ENCODE results near the gene CPED1. TPM values are rescaled to one million over a fixed set of nuclear protein-coding genes. Genes with fewer than 3 reads are reported as not detected.

The CPED1 gene
- total RNA-seq, 1 donor from 2014 or later = 0.09 TPM

DNA sequence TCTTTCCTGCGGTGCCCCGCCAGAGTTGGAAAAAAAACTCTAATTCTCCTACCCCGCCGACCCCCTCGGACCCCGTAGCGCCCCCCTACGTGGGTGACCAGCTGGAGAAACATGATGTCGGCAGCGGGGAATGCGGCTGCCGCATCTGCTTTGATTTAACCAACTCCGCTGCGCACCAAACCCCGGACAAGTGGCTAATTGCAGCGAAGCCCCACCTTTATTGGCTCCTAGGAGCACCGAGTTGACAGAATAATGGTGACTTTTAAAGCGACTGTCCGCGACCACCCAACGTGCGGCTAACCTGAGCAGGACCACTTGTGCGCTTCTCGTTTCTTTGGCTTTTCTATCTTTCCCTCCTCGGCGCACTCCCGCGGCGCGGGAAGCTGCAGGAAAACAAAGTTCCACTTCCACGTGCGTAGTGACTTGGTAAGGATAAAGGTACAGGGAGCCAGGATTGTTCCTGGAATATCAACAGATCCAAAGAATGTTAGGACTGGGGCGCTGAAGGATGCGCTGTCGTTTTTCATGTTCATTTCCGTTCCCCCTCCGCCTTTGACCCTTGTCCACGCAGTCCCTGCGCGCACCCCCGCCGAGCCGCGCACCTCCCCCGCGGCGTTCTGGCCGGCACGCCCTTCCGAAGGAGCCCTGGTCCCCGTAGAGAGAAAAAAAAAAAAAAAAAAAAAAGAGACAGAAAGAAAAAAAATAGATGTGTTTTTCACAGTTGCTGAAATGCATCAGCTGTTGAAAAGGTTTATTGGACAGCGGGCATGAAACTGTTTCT is 341.7 kb downstream of the CPED1 start:
- ATAC-seq (ENCODE audit: low read depth) (peak; percentile 56), DNase-seq (peak; percentile 32)
- POLR2A ChIA-PET = interaction anchor here (0.5 to 2.0 kb wide), 20 partner anchors 15 to 380 kb away, joined by 3 to 14 read pairs (median 4); partner anchors contain the start of genes FAM3C and ING3
- Mint-ChIP-seq H3K27ac (peak overlapping the region; percentile 85), H3K9me3 (no peaks in the 10 kb centered on the region), H3K27me3 (peaks cover 11% of the 10 kb centered on the region), H3K36me3 (ENCODE audit: low read depth) (peaks cover 18% of the 10 kb centered on the region), H3K4me1 (peaks cover 35% of the 10 kb centered on the region), H3K4me3 (peak overlapping the region; percentile 91)
- TF ChIP-seq CTCF (IDR thresholded peaks at IDR 0.05) = no peak
- CTCF ChIA-PET = interaction anchor here (0.6 to 1.4 kb wide), 17 partner anchors 17 to 664 kb away, joined by 3 to 7 read pairs (median 4); no protein-coding TSS in a partner anchor
- intact Hi-C loops (cut with micrococcal nuclease) = loop anchor here (1.0 kb wide), 1 partner anchor 150 kb away; no protein-coding TSS in a partner anchor

- intact Hi-C loops (cut with micrococcal nuclease) = no loop called here
- Mint-ChIP-seq H3K4me3 (peak overlapping the region; percentile 53), H3K27ac (peak overlapping the region; percentile 35), H3K27me3 (peaks cover 11% of the 10 kb centered on the region), H3K36me3 (ENCODE audit: low read depth) (peaks cover 20% of the 10 kb centered on the region), H3K4me1 (peaks cover 31% of the 10 kb centered on the region), H3K9me3 (no peaks in the 10 kb centered on the region)
- DNase-seq = no peak
- CTCF ChIA-PET = interaction anchor here (1.1 to 1.4 kb wide), 2 partner anchors 21 to 64 kb away, joined by 3 read pairs; no protein-coding TSS in a partner anchor
- POLR2A ChIA-PET = interaction anchor here (0.8 to 2.0 kb wide), 6 partner anchors 18 to 381 kb away, joined by 3 to 14 read pairs (median 6); partner anchors contain the start of gene ING3
- ATAC-seq (ENCODE audit: low read depth) = no peak
- TF ChIP-seq CTCF (IDR thresholded peaks at IDR 0.05) = no peak
Measured at GRCh38 chr7:121331048-121331447, 342.5 kb downstream of the CPED1 start.

DNA sequence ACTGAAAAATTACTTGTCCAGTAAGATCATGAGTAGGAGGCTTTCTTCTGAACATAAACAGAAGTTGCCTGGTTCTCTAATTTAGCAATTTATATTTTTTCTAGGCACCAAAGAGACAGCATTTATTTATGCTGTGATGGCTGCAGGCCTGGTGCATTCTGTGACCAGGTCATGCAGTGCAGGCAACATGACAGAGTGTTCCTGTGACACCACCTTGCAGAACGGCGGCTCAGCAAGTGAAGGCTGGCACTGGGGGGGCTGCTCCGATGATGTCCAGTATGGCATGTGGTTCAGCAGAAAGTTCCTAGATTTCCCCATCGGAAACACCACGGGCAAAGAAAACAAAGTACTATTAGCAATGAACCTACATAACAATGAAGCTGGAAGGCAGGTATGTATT is 343.1 kb downstream of the CPED1 start:
- intact Hi-C loops (cut with micrococcal nuclease) = no loop called here
- H3K27me3 Mint-ChIP-seq = peaks cover 11% of the 10 kb centered on the region
- H3K9me3 Mint-ChIP-seq = no peaks in the 10 kb centered on the region
- peaks cover 32% of the 10 kb centered on the region for H3K4me1 Mint-ChIP-seq
- POLR2A ChIA-PET = no interaction called here
- H3K27ac Mint-ChIP-seq = peak overlapping the region; percentile 35
- CTCF ChIA-PET = interaction anchor here (1.1 to 1.4 kb wide), 2 partner anchors 64 to 168 kb away, joined by 3 to 5 read pairs; no protein-coding TSS in a partner anchor
- H3K4me3 Mint-ChIP-seq = peak overlapping the region; percentile 53
- no peak for TF ChIP-seq CTCF (IDR thresholded peaks at IDR 0.05)
- peaks cover 19% of the 10 kb centered on the region for H3K36me3 Mint-ChIP-seq (ENCODE audit: low read depth)
- DNase-seq = no peak
- ATAC-seq (ENCODE audit: low read depth) = no peak

GRCh38 chr7:121334376-121334775 is 345.9 kb downstream of the CPED1 start:
- ChIA-PET POLR2A (no interaction called here), CTCF (interaction anchor here (0.6 kb wide), 1 partner anchor 204 kb away, joined by 3 read pairs; no protein-coding TSS in a partner anchor)
- peaks cover 8% of the 10 kb centered on the region for H3K27me3 Mint-ChIP-seq
- no peaks in the 10 kb centered on the region for H3K9me3 Mint-ChIP-seq
- ATAC-seq (ENCODE audit: low read depth) = no peak
- no peak overlapping the region for H3K27ac Mint-ChIP-seq
- H3K4me3 Mint-ChIP-seq = no peak overlapping the region
- no peak for DNase-seq
- peaks cover 28% of the 10 kb centered on the region for H3K4me1 Mint-ChIP-seq
- peaks cover 23% of the 10 kb centered on the region for H3K36me3 Mint-ChIP-seq (ENCODE audit: low read depth)
- intact Hi-C loops (cut with micrococcal nuclease) = no loop called here
- TF ChIP-seq CTCF (IDR thresholded peaks at IDR 0.05) = no peak
